ENCODE data around the gene MT1G.
"Not testable (repeated sequence)": the region's sequence is repeated elsewhere in the genome, so short reads cannot be mapped to it uniquely, and the experiment has no call there.

The MT1G gene

GRCh38 chr16:56621665-56622445 is 46.0 kb downstream of the MT1G start:
- DNase-seq (ENCODE audit: low read depth, low spot score) = not testable (repeated sequence)

GRCh38 chr16:56620339-56620897 is 47.4 kb downstream of the MT1G start:
- DNase-seq (ENCODE audit: low read depth, low spot score) = no peak

- DNase-seq (ENCODE audit: low read depth, low spot score) = no peak
These were observed 49.7 kb downstream of the MT1G start for GRCh38 chr16:56618138-56618537.

- DNase-seq (ENCODE audit: low read depth, low spot score) = no peak
These were observed 50.4 kb downstream of the MT1G start for GRCh38 chr16:56617212-56618085.

Data from iPS DF 19.7 (cell line).